B cell (primary cell): Measurements from ENCODE around the gene TMEM132D. TPM values are rescaled to one million over a fixed set of nuclear protein-coding genes. Genes with fewer than 3 reads are reported as not detected.

Experiments used
- ATAC-seq: fragments of 200-7000 bp; cut with Tn5 transposase; one replicate; pipeline ENCODE4 v1.10.0; 2021; ENCODE audit warnings: low read depth, mild to moderate bottlenecking, moderate number of reproducible peaks, moderate library complexity
- CTCF ChIA-PET: fragments of 350-600 bp; sonication (Branson Sonifier 250); formaldehyde crosslinking; loops from one replicate; lab custom pipeline; 2021; ENCODE audit warnings: antibody characterized with exemption, inconsistent platforms; lab: Charles Lee
- POLR2A ChIA-PET: fragments of 350-600 bp; sonication (Branson Sonifier 250); formaldehyde crosslinking; loops from one replicate; lab custom pipeline; 2021; ENCODE audit warnings: antibody characterized with exemption; lab: Charles Lee
- DNase-seq: peaks from one replicate; pipeline ENCODE4 v3.0.0; 2013
- H2AFZ ChIP-seq: 2 replicates; pipeline ENCODE4 v1.6.1; 2012; ENCODE audit warnings: mild to moderate bottlenecking, low read depth, low read length; ENCODE audit not compliant: insufficient read depth, poor library complexity, severe bottlenecking
- H3K27ac ChIP-seq, 2 donors: 1 replicate in 1 of 2; 2 replicates in 1 of 2; pipeline ENCODE4 v1.5.1; 2012 to 2013; ENCODE audit warnings: low read length in 2 of 2, mild to moderate bottlenecking in 2 of 2, moderate library complexity in 1 of 2
- H3K27me3 ChIP-seq, 4 experiments: fragments of 200-600 bp in 1 of 4; sonication (generic) in 1 of 4; replicated peaks in 1 of 4; 1 replicate in 2 of 4; 2 replicates in 2 of 4; pipeline versions ENCODE4 v1.6.1 to v1.7.0; 2013 to 2016; ENCODE audit warnings: low read length in 3 of 4, mild to moderate bottlenecking in 2 of 4, mixed read lengths in 1 of 4, moderate library complexity in 1 of 4; ENCODE audit not compliant: insufficient read depth in 4 of 4, control insufficient read depth in 3 of 4; ENCODE audit errors: control extremely low read depth in 1 of 4
- H3K36me3 ChIP-seq, 2 experiments: replicated peaks in 1 of 2; 1 replicate in 1 of 2; 2 replicates in 1 of 2; pipeline versions ENCODE4 v1.6.1 to v1.7.1; 2013; ENCODE audit warnings: low read length in 1 of 2; ENCODE audit not compliant: insufficient read depth in 2 of 2, control insufficient read depth in 1 of 2; ENCODE audit errors: control extremely low read depth in 1 of 2, extremely low read depth in 1 of 2
- H3K4me1 ChIP-seq, 2 donors: fragments of 200-600 bp in 1 of 2; sonication (generic) in 1 of 2; 1 replicate in 1 of 2; 2 replicates in 1 of 2; pipeline versions ENCODE4 v1.5.1 to v1.6.1; 2013 to 2017; ENCODE audit warnings: low read length in 2 of 2; ENCODE audit not compliant: control insufficient read depth in 2 of 2, insufficient read depth in 2 of 2
- H3K4me2 ChIP-seq: replicated peaks from 2 replicates; pipeline ENCODE3; 2012; ENCODE audit warnings: mild to moderate bottlenecking, low read depth, low read length; ENCODE audit not compliant: poor library complexity, severe bottlenecking
- H3K4me3 ChIP-seq, 5 experiments: fragments of 200-600 bp in 1 of 5; sonication (generic) in 1 of 5; 1 replicate in 3 of 5; 2 replicates in 2 of 5; pipeline versions ENCODE4 v1.5.1 to v1.7.0; 2011 to 2016; ENCODE audit warnings: low read length in 4 of 5, mild to moderate bottlenecking in 4 of 5, low read depth in 2 of 5, control low read depth in 1 of 5, moderate library complexity in 1 of 5; ENCODE audit not compliant: insufficient read depth in 1 of 5; ENCODE audit errors: control extremely low read depth in 1 of 5, extremely low read depth in 1 of 5
- H3K79me2 ChIP-seq: fragments of 200-600 bp; sonication (generic); one replicate; pipeline ENCODE4 v1.6.0; 2016; ENCODE audit warnings: low read length; ENCODE audit not compliant: control insufficient read depth, insufficient read depth
- H3K9ac ChIP-seq: fragments of 200-600 bp; sonication (generic); 2 replicates; pipeline ENCODE4 v1.6.1; 2017; ENCODE audit warnings: mild to moderate bottlenecking, low read length, moderate library complexity
- H3K9me3 ChIP-seq, 3 donors: one replicate each; pipeline versions ENCODE4 v1.6.1 to v1.7.1; 2013; ENCODE audit warnings: low read length in 2 of 3; ENCODE audit not compliant: control insufficient read depth in 2 of 3, insufficient read depth in 1 of 3; ENCODE audit errors: control extremely low read depth in 1 of 3
- H4K20me1 ChIP-seq: 2 replicates; pipeline ENCODE4 v1.6.0; 2012; ENCODE audit warnings: mild to moderate bottlenecking, low read length; ENCODE audit not compliant: insufficient read depth, control insufficient read depth, poor library complexity, severe bottlenecking
- H3K27ac Mint-ChIP-seq: one replicate; pipeline ENCODE4 v1.8.0; 2021; ENCODE audit warnings: mixed read lengths
- H3K27me3 Mint-ChIP-seq: one replicate; pipeline ENCODE4 v1.8.0; 2021; ENCODE audit warnings: mixed read lengths
- H3K4me1 Mint-ChIP-seq: one replicate; pipeline ENCODE4 v1.8.0; 2021; ENCODE audit warnings: mixed read lengths
- H3K4me3 Mint-ChIP-seq: one replicate; pipeline ENCODE4 v1.8.0; 2021; ENCODE audit warnings: mixed read lengths
- H3K9me3 Mint-ChIP-seq: one replicate; pipeline ENCODE4 v1.8.0; 2022; ENCODE audit warnings: mixed read lengths; ENCODE audit not compliant: insufficient read depth
- EZH2 ChIP-seq: IDR thresholded peaks from 2 replicates; pipeline ENCODE4 v1.6.1; 2012; ENCODE audit warnings: borderline replicate concordance, low read depth, mild to moderate bottlenecking, moderate library complexity, low read length; ENCODE audit not compliant: insufficient read depth, poor library complexity, severe bottlenecking
- WGBS: methylation state at CpG from one replicate; pipeline ENCODE4 v1.1.5; 2013; ENCODE audit warnings: missing lambda C conversion rate; ENCODE audit not compliant: insufficient coverage; 5-methylcytosine and 5-hydroxymethylcytosine counted together
- intact Hi-C: fragments of 100-400 bp; cut with micrococcal nuclease; formaldehyde crosslinking; loops from one replicate; pipeline ENCODE4 v1.10.0; 2022
- polyA plus RNA-seq: library from polyadenylated mRNA; depleted of rRNA; stranded (reverse); fragments of >200 nt; gene quantifications from 2 replicates; pipeline ENCODE4 v1.2.3, GENCODE V29; 2012
- total RNA-seq, 2 donors: library from RNA; stranded (reverse); fragments of 120-200 nt in 1 of 2; gene quantifications; 1 replicate in 1 of 2; 2 replicates in 1 of 2; pipeline versions ENCODE4 v1.2.3 to v1.2.4, GENCODE V29; 2013 to 2022
- TF ChIP-seq, protein P1 (sequence below): fragments of 200-600 bp; IDR thresholded peaks from one replicate; pipeline ENCODE4 v1.8.0; 2022; ENCODE audit warnings: antibody characterized with exemption, mild to moderate bottlenecking

TMEM132D gene
- total and polyA plus RNA-seq, 2 donors (not counting 1 experiment from before 2014, with no cell fraction given) = not detected

DNA sequence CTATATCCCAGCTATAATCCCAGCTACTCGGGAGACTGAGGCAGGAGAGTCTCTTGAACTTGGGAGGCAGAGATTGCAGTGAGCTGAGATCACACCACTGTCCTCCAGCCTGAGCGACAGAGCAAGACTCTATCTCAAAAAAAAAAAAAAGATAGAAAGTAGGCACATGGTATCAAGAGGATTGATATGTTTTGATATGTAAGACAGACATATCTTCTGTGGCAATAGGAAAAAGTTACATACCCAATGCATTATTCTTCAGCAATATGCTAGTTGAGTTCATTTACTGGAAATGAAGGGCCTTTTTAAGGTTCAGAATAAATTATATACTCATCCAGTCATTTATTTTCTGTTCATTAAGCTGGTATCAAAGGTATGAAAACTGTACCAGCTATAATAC lies 657.2 kb downstream of the TMEM132D start:
- Histone ChIP-seq H3K9me3 (no peaks in the 10 kb centered on the region), H3K9ac (no peak overlapping the region), H3K4me1 (no peaks in the 10 kb centered on the region), H3K27ac (no peak overlapping the region), H4K20me1 (no peaks in the 10 kb centered on the region), H3K27me3 (no peaks in the 10 kb centered on the region), H3K4me2 (no peak overlapping the region), H3K4me3 (no peak overlapping the region), H2AFZ (no peak overlapping the region), H3K79me2 (no peaks in the 10 kb centered on the region), H3K36me3 (no peaks in the 10 kb centered on the region)
- Mint-ChIP-seq H3K4me1 (no peaks in the 10 kb centered on the region), H3K27ac (no peak overlapping the region), H3K9me3 (no peaks in the 10 kb centered on the region), H3K27me3 (no peaks in the 10 kb centered on the region), H3K4me3 (no peak overlapping the region)
- no peak for TF ChIP-seq EZH2
- TF ChIP-seq, protein P1, sequence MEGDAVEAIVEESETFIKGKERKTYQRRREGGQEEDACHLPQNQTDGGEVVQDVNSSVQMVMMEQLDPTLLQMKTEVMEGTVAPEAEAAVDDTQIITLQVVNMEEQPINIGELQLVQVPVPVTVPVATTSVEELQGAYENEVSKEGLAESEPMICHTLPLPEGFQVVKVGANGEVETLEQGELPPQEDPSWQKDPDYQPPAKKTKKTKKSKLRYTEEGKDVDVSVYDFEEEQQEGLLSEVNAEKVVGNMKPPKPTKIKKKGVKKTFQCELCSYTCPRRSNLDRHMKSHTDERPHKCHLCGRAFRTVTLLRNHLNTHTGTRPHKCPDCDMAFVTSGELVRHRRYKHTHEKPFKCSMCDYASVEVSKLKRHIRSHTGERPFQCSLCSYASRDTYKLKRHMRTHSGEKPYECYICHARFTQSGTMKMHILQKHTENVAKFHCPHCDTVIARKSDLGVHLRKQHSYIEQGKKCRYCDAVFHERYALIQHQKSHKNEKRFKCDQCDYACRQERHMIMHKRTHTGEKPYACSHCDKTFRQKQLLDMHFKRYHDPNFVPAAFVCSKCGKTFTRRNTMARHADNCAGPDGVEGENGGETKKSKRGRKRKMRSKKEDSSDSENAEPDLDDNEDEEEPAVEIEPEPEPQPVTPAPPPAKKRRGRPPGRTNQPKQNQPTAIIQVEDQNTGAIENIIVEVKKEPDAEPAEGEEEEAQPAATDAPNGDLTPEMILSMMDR = no peak
- no peak for ATAC-seq
- DNase-seq = no peak
- ChIA-PET POLR2A (no interaction called here), CTCF (no interaction called here)
- intact Hi-C loops = no loop called here
- no CpG with 5 or more reads among the region's 2 CpGs for WGBS

DNA sequence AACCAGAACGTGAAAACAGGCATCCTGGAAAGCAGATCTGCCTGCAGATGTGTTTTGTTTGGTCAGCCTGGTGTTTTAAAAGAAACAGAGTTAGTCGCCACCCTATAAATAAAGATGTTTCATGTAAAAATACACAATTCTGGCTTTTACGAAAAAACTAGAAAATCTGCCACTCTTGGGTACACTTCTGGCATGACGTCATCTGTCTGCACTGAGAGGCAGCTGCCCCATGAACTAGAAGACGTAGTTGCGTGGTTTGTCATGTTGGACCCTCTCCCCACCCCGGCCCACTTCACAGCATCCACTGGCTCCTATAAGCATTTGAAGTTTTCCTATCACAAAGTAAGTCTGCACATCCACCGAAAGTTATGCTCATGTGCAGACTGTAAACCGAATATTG lies 658.1 kb downstream of the TMEM132D start:
- POLR2A ChIA-PET = no interaction called here
- no peak overlapping the region for H3K4me2 ChIP-seq
- Mint-ChIP-seq H3K4me3 (no peak overlapping the region), H3K4me1 (no peaks in the 10 kb centered on the region), H3K27ac (no peak overlapping the region), H3K27me3 (no peaks in the 10 kb centered on the region), H3K9me3 (peaks cover 2% of the 10 kb centered on the region)
- CTCF ChIA-PET = no interaction called here
- no peaks in the 10 kb centered on the region for H3K36me3 ChIP-seq
- intact Hi-C loops = no loop called here
- TF ChIP-seq, protein P1 = no peak
- TF ChIP-seq EZH2 = no peak
- H3K27ac ChIP-seq = no peak overlapping the region
- no peaks in the 10 kb centered on the region for H3K79me2 ChIP-seq
- WGBS = 85% methylated on average over 4 of the region's 9 CpGs
- no peaks in the 10 kb centered on the region for H3K9me3 ChIP-seq
- H2AFZ ChIP-seq = no peak overlapping the region
- H3K27me3 ChIP-seq = no peaks in the 10 kb centered on the region
- no peak overlapping the region for H3K9ac ChIP-seq
- DNase-seq = no peak
- H3K4me3 ChIP-seq = no peak overlapping the region
- no peaks in the 10 kb centered on the region for H4K20me1 ChIP-seq
- H3K4me1 ChIP-seq = no peaks in the 10 kb centered on the region
- no peak for ATAC-seq
